Heart left ventricle (tissue), 16 donors: ENCODE results near the gene IFT27. TPM values are rescaled to one million over a fixed set of nuclear protein-coding genes. Genes with fewer than 3 reads are reported as not detected.
A peak's percentile ranks its signal among the peaks of the same experiment; 100 is the strongest.

ENCODE experiments used
- ATAC-seq, 4 donors: fragments of 200-7000 bp; cut with Tn5 transposase; one replicate each; pipeline ENCODE4 v1.9.1; 2020 to 2022; ENCODE audit warnings: moderate library complexity in 4 of 4, mild to moderate bottlenecking in 3 of 4, moderate number of reproducible peaks in 1 of 4
- DNase-seq, 5 donors: peaks; one replicate each; pipeline ENCODE4 v3.0.0-alpha.2; 2020
- H3K27ac ChIP-seq, 12 donors: fragments of 200-600 bp; sonication (generic) in 4 of 12; one replicate each; pipeline versions ENCODE4 v1.5.0 to v1.8.0; 2016 to 2022; ENCODE audit warnings: mild to moderate bottlenecking in 2 of 12
- H3K27me3 ChIP-seq, 9 donors: fragments of 200-600 bp; sonication (generic) in 2 of 9; one replicate each; pipeline versions ENCODE4 v1.5.1 to v1.8.0; 2016 to 2022; ENCODE audit warnings: mild to moderate bottlenecking in 3 of 9
- H3K36me3 ChIP-seq, 9 donors: fragments of 200-600 bp; sonication (generic) in 2 of 9; one replicate each; pipeline versions ENCODE4 v1.5.0 to v1.8.0; 2018 to 2022; ENCODE audit warnings: mild to moderate bottlenecking in 2 of 9
- H3K4me1 ChIP-seq, 12 donors: fragments of 200-600 bp; sonication (generic) in 4 of 12; one replicate each; pipeline versions ENCODE4 v1.5.0 to v1.8.0; 2016 to 2022; ENCODE audit warnings: mild to moderate bottlenecking in 3 of 12
- H3K4me3 ChIP-seq, 12 donors: fragments of 200-600 bp; sonication (generic) in 4 of 12; one replicate each; pipeline versions ENCODE4 v1.5.0 to v1.8.0; 2017 to 2022; ENCODE audit warnings: mild to moderate bottlenecking in 9 of 12, moderate library complexity in 4 of 12
- H3K9me3 ChIP-seq, 12 donors: fragments of 200-600 bp; sonication (generic) in 4 of 12; one replicate each; pipeline versions ENCODE4 v1.5.0 to v1.8.0; 2016 to 2022; ENCODE audit warnings: mild to moderate bottlenecking in 1 of 12
- POLR2A ChIP-seq, 2 donors: fragments of 450-650 bp; IDR thresholded peaks; one replicate each; pipeline ENCODE4 v1.6.1; 2017; ENCODE audit warnings: antibody characterized with exemption in 2 of 2, mild to moderate bottlenecking in 2 of 2, moderate library complexity in 2 of 2
- WGBS, 4 donors: extraction: QIAGEN DNeasy Blood & Tissue Kit in 2 of 4; methylation state at CpG; one replicate each; pipeline versions ENCODE4 v1.1.5 to v1.1.7; 2013 to 2018; 5-methylcytosine and 5-hydroxymethylcytosine counted together
- intact Hi-C, 10 donors: fragments of 100-400 bp; cut with DNase I; formaldehyde crosslinking; loops; one replicate each; pipeline versions ENCODE4 v1.11.1 to v1.14.2; 2022
- long read RNA-seq, 3 donors: library from polyadenylated mRNA; unstranded; transcript quantifications; one replicate each; pipeline ENCODE4 v2.0.0, GENCODE V29; 2020 to 2021
- polyA plus RNA-seq, 2 donors: library from polyadenylated mRNA; stranded (reverse); fragments of 200-250 nt; gene quantifications; one replicate each; pipeline ENCODE4 v1.2.3, GENCODE V29; 2013
- total RNA-seq, 9 donors: library from RNA; depleted of rRNA in 2 of 9; stranded (reverse); fragments of >200 nt in 2 of 9; fragmentation: NEBNext Ultra II Directional in 3 of 9; extraction: Animal tissue kit (Norgen Biotek cat#: 25700) in 3 of 9; gene quantifications; one replicate each; pipeline versions ENCODE4 v1.1.0 to v1.2.4, GENCODE V29; 2016 to 2023
- TF ChIP-seq, protein P1 (sequence below), 12 donors: fragments of 200-600 bp; sonication (generic) in 4 of 12; IDR thresholded peaks; one replicate each; pipeline versions ENCODE4 v1.5.0 to v1.8.0; 2018 to 2022; ENCODE audit warnings: antibody characterized with exemption in 12 of 12, mild to moderate bottlenecking in 5 of 12
- donor health status: ischemic (EF 13 %, LVEDD 7.1; RV severe dilation, severe dysfunction).
- donor health status: healthy with polysubstance abuse.
- donor health status: DM: no; HTN: yes; CAD: no.
- donor health status: DM: no; HTN: no; CAD: no.
- donor health status: ischemic (EF 25% LVEDD 6.9; RV normal size, moderate dysfunction).
- donor health status: ischemic (EF 25% LVEDD 5.7; RV mildly dilated, moderate dysfunction).
- donor health status: healthy.
- donor health status: DM: yes; HTN: yes; CAD: no.
- donor health status: ischemic (EF 35%, LVEDD 5.7; RV mildly dilated, moderate dysfunction).
- donor health status: nonischemic (EF 11% LVEDD 7.7; RV severe dilation, severe dysfunction).
- donor health status: DM: yes; HTN: yes; CAD: no.
- donor health status: PGD.
- donor health status: ischemic (EF 29% LVEDD 5.4; RV normal size, mild dysfunction).
- donor health status: nonischemic (EF 23%, LVEDD 6.1; RV moderate dilation, normal function).

The IFT27 gene
- 10 to 100 TPM; 18.9 to 33.8 (median 25.8) TPM for total RNA-seq
- 10 to 100 TPM; 18.4 to 36.7 TPM for polyA plus RNA-seq
- long read RNA-seq, donor 1, transcript IFT27-205 (7 exons, 1,095 nt) = major isoform, 33 of 50 reads
- long read RNA-seq, donor 1, partial matches to known transcripts = 13 of 50 reads
- long read RNA-seq, donor 1, other reads (novel, unspliced or antisense) = 3 of 50 reads
- long read RNA-seq, donor 2, transcript IFT27-205 (7 exons, 1,095 nt) = major isoform, 24 of 32 reads
- long read RNA-seq, donor 2, partial matches to known transcripts = 4 of 32 reads
- long read RNA-seq, donor 2, other reads (novel, unspliced or antisense) = 4 of 32 reads
- long read RNA-seq, donor 3, transcript IFT27-205 (7 exons, 1,095 nt) = major isoform, 16 of 28 reads
- long read RNA-seq, donor 3, partial matches to known transcripts = 9 of 28 reads
- long read RNA-seq, donor 3, other reads (novel, unspliced or antisense) = 3 of 28 reads

DNA sequence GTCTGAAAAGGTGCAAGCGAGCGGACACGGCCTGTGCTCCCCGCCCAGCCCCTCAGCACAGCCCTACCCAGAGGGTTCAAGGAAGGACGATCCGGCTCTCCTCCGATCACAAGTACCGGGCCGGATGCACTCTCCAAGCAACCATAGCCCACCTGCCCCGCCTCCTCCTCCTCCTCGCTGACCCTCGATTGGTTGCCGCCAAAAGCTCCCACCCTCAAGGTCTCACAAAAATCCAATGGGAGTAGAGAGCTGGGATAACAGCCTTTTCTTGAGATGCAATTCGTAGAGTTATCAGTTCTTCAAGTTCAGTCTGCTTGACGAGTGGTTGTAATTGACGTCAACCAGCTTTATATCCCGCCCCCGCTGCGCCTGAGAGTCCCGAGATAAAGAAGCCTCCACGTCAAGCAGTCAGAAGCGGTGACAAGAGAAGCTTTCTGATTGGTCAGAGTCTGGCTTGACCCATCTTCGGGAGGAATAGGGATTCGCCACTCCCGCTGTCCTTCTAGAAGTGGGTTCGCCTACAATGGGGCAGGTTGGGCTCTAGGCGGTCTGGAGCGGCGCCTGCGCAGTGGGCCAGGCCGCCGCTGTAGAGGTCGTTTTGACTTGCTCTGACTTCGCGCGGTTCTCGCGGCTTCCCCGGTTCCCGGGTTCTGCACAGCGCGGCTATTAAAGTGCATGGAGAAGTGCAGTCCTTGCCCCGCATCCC lies at the start of gene IFT27:
TSS of gene IFT27 (minus strand) at position 156 of the 706 bp plus-strand sequence. CDS start 412 bp downstream, outside the sequence.
- ATAC-seq (peak; percentile 98 to 99 (median 98)), DNase-seq (peak; percentile 96 to 99 (median 99))
- intact Hi-C loops = loop anchor here in 6 of 10 donors (5.0 to 10.0 kb wide), 5 partner anchors 201 to 419 kb away; no protein-coding TSS in a partner anchor
- 0 to 1% (median 0%) methylated on average over 33 to 43 of the region's 43 CpGs for WGBS, 4 donors
- Histone ChIP-seq H3K36me3 (peaks cover 0 to 8% (median 0%) of the 10 kb centered on the region in 9 donors), H3K4me1 (peaks cover 0 to 18% (median 11%) of the 10 kb centered on the region in 12 donors), H3K9me3 (no peaks in the 10 kb centered on the region), H3K4me3 (peak within 1 kb of the TSS; percentile 40 to 98 (median 84)), H3K27me3 (no peaks in the 10 kb centered on the region), H3K27ac (peak within 1 kb of the TSS; percentile 25 to 92 (median 84))
- TF ChIP-seq POLR2A (IDR thresholded peaks at IDR 0.05) = peak in 1 of 2 donors; percentile 62
- TF ChIP-seq, protein P1, sequence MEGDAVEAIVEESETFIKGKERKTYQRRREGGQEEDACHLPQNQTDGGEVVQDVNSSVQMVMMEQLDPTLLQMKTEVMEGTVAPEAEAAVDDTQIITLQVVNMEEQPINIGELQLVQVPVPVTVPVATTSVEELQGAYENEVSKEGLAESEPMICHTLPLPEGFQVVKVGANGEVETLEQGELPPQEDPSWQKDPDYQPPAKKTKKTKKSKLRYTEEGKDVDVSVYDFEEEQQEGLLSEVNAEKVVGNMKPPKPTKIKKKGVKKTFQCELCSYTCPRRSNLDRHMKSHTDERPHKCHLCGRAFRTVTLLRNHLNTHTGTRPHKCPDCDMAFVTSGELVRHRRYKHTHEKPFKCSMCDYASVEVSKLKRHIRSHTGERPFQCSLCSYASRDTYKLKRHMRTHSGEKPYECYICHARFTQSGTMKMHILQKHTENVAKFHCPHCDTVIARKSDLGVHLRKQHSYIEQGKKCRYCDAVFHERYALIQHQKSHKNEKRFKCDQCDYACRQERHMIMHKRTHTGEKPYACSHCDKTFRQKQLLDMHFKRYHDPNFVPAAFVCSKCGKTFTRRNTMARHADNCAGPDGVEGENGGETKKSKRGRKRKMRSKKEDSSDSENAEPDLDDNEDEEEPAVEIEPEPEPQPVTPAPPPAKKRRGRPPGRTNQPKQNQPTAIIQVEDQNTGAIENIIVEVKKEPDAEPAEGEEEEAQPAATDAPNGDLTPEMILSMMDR (IDR thresholded peaks at IDR 0.05) = no peak

GRCh38 chr22:36824655-36825054 lies 48.7 kb upstream of the IFT27 start:
- DNase-seq = no peak
- peaks cover 0 to 59% (median 20%) of the 10 kb centered on the region in 9 donors for H3K27me3 ChIP-seq
- no peaks in the 10 kb centered on the region for H3K4me1 ChIP-seq
- WGBS, 4 donors = 94 to 98% (median 96%) methylated on average over 2 of the region's 2 CpGs
- intact Hi-C loops = no loop called here
- no peaks in the 10 kb centered on the region for H3K36me3 ChIP-seq
- no peak overlapping the region for H3K4me3 ChIP-seq
- H3K9me3 ChIP-seq = no peaks in the 10 kb centered on the region
- no peak for ATAC-seq
- H3K27ac ChIP-seq = no peak overlapping the region
- no peak for TF ChIP-seq POLR2A (IDR thresholded peaks at IDR 0.05)
- TF ChIP-seq, protein P1 (IDR thresholded peaks at IDR 0.05) = no peak

- Histone ChIP-seq H3K4me3 (no peak overlapping the region), H3K27me3 (peaks cover 9 to 61% (median 32%) of the 10 kb centered on the region in 9 donors)
Measured at GRCh38 chr22:36823186-36823839, 47.4 kb upstream of the IFT27 start.

More at GRCh38 chr22:36823186-36823839, 47.4 kb upstream of the IFT27 start:
- intact Hi-C loops = no loop called here
- TF ChIP-seq, protein P1 (IDR thresholded peaks at IDR 0.05) = no peak
- TF ChIP-seq POLR2A (IDR thresholded peaks at IDR 0.05) = no peak
- DNase-seq (no peak), ATAC-seq (peak in 1 of 4 donors; percentile 16)
- Histone ChIP-seq H3K4me1 (no peaks in the 10 kb centered on the region), H3K36me3 (no peaks in the 10 kb centered on the region), H3K27ac (no peak overlapping the region), H3K9me3 (no peaks in the 10 kb centered on the region)
- 33 to 45% (median 38%) methylated on average over 16 to 17 of the region's 17 CpGs for WGBS, 4 donors
